ENCODE data around the gene SORCS2. TPM values are rescaled to one million over a fixed set of nuclear protein-coding genes. Genes with fewer than 3 reads are reported as not detected.

Gene SORCS2
- total and polyA plus RNA-seq, 9 donors: 7.4 to 24.9 (median 13.0) TPM

GRCh38 chr4:7388627-7389026 is 196.3 kb downstream of the SORCS2 start:
- 40% methylated on average over 2 of the region's 13 CpGs for WGBS (ENCODE audit: insufficient coverage)
- Histone ChIP-seq H3K27ac (ENCODE audit: low read length) (no peak overlapping the region), H3K9me3 (replicated peaks; ENCODE audit: control insufficient read depth, low read depth, low read length) (no peaks in the 10 kb centered on the region), H3K36me3 (ENCODE audit: control insufficient read depth, insufficient read depth, low read length) (no peaks in the 10 kb centered on the region), H3K4me1 (ENCODE audit: control insufficient read depth, insufficient read depth, low read length) (peaks cover 11% of the 10 kb centered on the region), H3K27me3 (ENCODE audit: control insufficient read depth, insufficient read depth, low read length) (peaks cover 46% of the 10 kb centered on the region), H3K4me3 (ENCODE audit: low read length) (no peak overlapping the region)
- DNase-seq: no peak

DNA sequence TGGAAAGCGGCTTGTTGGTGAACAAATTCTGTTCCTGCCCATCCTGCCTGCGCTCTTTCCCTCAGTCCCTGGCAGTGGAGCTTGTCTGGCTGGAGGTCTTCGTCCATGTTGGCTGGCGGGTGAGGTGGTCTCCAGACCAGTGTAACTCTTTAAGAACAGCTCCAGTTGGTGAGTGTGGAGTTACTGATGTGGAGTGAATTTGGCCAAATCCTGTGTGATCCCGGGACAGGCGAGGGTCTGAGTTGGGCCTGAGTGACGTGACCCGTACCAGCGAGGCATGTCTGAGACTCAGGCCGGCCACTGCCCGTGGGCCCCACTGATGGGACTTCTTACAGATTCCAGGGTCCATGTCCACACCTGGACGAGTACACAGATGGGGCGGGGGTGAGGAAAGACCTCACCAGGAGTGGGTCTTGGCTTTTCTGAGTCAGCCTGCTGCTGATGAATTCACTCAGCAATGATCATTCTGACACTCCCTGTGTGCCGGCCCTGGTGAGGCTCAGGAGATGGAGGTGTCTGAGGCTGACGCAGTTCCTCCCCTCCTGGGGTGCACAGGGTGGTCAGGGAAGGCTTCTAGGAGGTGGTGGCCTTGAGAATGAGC is 196.9 kb downstream of the SORCS2 start:
- H3K9me3 ChIP-seq (replicated peaks; ENCODE audit: control insufficient read depth, low read depth, low read length): no peaks in the 10 kb centered on the region
- 86% methylated on average over 15 of the region's 15 CpGs for WGBS (ENCODE audit: insufficient coverage)
- H3K27me3 ChIP-seq (ENCODE audit: control insufficient read depth, insufficient read depth, low read length): peaks cover 51% of the 10 kb centered on the region
- DNase-seq: no peak
- no peak overlapping the region for H3K27ac ChIP-seq (ENCODE audit: low read length)
- no peaks in the 10 kb centered on the region for H3K36me3 ChIP-seq (ENCODE audit: control insufficient read depth, insufficient read depth, low read length)
- no peak overlapping the region for H3K4me3 ChIP-seq (ENCODE audit: low read length)
- peaks cover 17% of the 10 kb centered on the region for H3K4me1 ChIP-seq (ENCODE audit: control insufficient read depth, insufficient read depth, low read length)

- peaks cover 54% of the 10 kb centered on the region for H3K27me3 ChIP-seq (ENCODE audit: control insufficient read depth, insufficient read depth, low read length)
- no peaks in the 10 kb centered on the region for H3K9me3 ChIP-seq (replicated peaks; ENCODE audit: control insufficient read depth, low read depth, low read length)
- H3K27ac ChIP-seq (ENCODE audit: low read length): no peak overlapping the region
- 35% methylated on average over 11 of the region's 12 CpGs for WGBS (ENCODE audit: insufficient coverage)
- peaks cover 22% of the 10 kb centered on the region for H3K4me1 ChIP-seq (ENCODE audit: control insufficient read depth, insufficient read depth, low read length)
- H3K36me3 ChIP-seq (ENCODE audit: control insufficient read depth, insufficient read depth, low read length): no peaks in the 10 kb centered on the region
- no peak overlapping the region for H3K4me3 ChIP-seq (ENCODE audit: low read length)
- no peak for DNase-seq
Measured at GRCh38 chr4:7389719-7390118, 197.4 kb downstream of the SORCS2 start.

DNA sequence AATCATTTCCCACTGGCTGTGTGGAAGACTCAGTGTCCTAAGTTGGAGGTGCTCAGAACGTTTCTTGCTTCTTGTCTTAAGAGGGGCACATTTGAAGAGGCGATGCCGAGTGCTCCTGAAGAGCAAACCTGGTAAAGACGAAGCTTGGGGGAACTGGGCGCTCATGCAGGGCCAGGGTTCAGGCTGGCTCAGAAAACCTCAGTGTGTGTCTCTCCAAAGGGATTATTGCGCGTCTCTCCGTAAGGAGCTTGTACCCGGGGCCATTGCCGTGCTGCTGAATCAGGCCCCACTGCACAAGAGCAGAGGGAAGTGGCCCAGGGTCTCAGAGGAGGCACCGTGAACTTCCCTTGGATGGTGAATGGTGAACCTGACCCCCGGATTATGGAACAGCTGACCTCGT is 198.0 kb downstream of the SORCS2 start:
- Histone ChIP-seq H3K4me3 (ENCODE audit: low read length) (no peak overlapping the region), H3K9me3 (replicated peaks; ENCODE audit: control insufficient read depth, low read depth, low read length) (no peaks in the 10 kb centered on the region), H3K4me1 (ENCODE audit: control insufficient read depth, insufficient read depth, low read length) (peaks cover 28% of the 10 kb centered on the region), H3K27ac (ENCODE audit: low read length) (no peak overlapping the region), H3K27me3 (ENCODE audit: control insufficient read depth, insufficient read depth, low read length) (peaks cover 59% of the 10 kb centered on the region), H3K36me3 (ENCODE audit: control insufficient read depth, insufficient read depth, low read length) (no peaks in the 10 kb centered on the region)
- no peak for DNase-seq
- WGBS (ENCODE audit: insufficient coverage): 90% methylated on average over 13 of the region's 13 CpGs

- WGBS (ENCODE audit: insufficient coverage): 75% methylated on average over 14 of the region's 18 CpGs
- no peak for DNase-seq
- H3K9me3 ChIP-seq (replicated peaks; ENCODE audit: control insufficient read depth, low read depth, low read length): no peaks in the 10 kb centered on the region
- no peak overlapping the region for H3K4me3 ChIP-seq (ENCODE audit: low read length)
- no peak overlapping the region for H3K27ac ChIP-seq (ENCODE audit: low read length)
- peaks cover 35% of the 10 kb centered on the region for H3K4me1 ChIP-seq (ENCODE audit: control insufficient read depth, insufficient read depth, low read length)
- no peaks in the 10 kb centered on the region for H3K36me3 ChIP-seq (ENCODE audit: control insufficient read depth, insufficient read depth, low read length)
- peaks cover 61% of the 10 kb centered on the region for H3K27me3 ChIP-seq (ENCODE audit: control insufficient read depth, insufficient read depth, low read length)
Measured at GRCh38 chr4:7390906-7391636, 198.7 kb downstream of the SORCS2 start.

DNA sequence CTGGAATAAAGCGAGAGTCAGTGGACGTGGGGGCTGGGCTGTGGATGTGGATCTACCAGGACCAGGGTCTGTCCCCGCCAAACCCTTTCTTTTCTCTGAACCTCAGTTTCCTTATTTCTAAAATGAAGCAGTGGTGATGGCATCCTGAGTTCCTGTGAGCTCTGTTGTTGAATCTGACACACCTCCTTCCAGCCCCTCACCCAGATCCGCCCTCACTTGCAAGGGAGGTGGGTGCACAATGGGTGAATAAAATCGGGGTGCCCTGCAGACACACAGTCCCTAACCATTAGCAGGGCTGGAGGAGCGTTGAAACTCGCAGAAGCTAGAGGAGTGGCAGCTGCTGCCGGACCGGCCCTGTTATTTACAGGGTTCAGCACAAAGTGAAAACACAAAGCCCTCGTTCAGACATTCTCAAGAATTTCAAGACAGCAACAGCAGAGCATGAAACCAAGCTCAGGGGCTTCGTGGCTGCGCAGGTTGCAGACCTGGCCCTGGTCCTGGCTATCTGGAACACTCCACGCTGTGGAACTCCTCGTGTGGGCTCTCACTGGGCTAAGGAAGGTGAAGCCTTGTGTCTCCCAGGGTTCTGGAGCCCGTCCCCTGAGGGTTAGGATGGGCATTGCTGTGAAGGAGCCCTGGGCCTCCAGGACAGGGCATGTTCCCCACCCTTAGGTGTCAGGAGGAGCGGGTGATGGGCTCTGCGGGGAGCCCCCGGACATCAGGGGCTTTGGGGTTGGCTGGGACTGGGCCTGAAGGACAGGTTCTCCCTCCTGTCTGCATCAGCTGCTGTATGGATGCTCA is 199.5 kb downstream of the SORCS2 start:
- WGBS (ENCODE audit: insufficient coverage): 74% methylated on average over 9 of the region's 18 CpGs
- Histone ChIP-seq H3K4me1 (ENCODE audit: control insufficient read depth, insufficient read depth, low read length) (peaks cover 40% of the 10 kb centered on the region), H3K4me3 (ENCODE audit: low read length) (no peak overlapping the region), H3K36me3 (ENCODE audit: control insufficient read depth, insufficient read depth, low read length) (no peaks in the 10 kb centered on the region), H3K27me3 (ENCODE audit: control insufficient read depth, insufficient read depth, low read length) (peaks cover 66% of the 10 kb centered on the region), H3K27ac (ENCODE audit: low read length) (no peak overlapping the region), H3K9me3 (replicated peaks; ENCODE audit: control insufficient read depth, low read depth, low read length) (no peaks in the 10 kb centered on the region)
- DNase-seq: no peak

DNA sequence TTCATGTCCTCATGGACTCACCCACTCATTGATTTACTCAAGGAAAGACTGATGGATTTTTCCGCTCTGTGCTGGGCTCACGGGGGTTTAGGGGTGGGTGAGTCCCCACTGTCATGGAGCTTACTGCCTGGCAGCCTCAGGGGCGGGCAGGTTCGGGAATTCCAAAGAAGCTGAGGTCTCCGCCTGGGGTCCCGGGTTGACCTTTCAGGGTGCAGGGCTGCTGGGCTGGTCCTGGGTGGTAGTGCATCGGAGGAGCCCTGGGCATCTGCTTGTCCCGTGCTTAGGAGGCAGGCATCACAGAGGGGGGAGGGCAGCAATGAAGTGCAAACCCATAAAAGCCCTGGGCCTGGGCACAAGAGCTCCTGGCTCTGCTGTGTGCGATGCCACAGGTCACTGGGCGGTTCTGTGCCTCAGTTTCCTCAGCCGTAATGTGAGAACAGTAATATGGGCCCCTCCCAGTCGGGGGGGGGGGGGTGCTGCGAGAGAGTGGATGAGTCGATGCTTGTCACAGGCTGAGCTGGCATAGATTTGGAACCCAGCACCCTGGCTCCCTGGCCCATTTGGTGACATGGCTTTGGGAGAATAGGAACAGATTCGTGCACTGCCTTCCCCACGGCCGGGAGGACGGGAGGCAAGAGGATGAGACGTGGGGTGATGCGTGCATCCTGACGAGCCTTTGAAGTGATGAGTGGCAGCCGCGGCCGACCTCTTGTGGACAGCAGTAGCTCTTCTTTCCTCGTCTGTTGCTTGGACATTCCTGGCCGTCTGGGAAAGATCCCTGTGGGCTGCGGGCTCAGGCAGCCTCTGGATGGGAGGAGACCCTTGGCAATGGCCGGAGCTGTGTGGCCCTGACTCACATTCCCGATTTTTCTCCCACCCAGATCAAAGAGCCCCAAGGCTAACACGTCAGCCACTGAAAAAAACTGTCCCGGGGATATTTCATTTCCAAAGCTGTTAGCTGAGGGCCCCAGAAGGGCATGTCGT is 200.4 kb downstream of the SORCS2 start:
- peak; percentile 83 for DNase-seq
- peaks cover 47% of the 10 kb centered on the region for H3K4me1 ChIP-seq (ENCODE audit: control insufficient read depth, insufficient read depth, low read length)
- peaks cover 66% of the 10 kb centered on the region for H3K27me3 ChIP-seq (ENCODE audit: control insufficient read depth, insufficient read depth, low read length)
- H3K36me3 ChIP-seq (ENCODE audit: control insufficient read depth, insufficient read depth, low read length): no peaks in the 10 kb centered on the region
- no peak overlapping the region for H3K27ac ChIP-seq (ENCODE audit: low read length)
- no peak overlapping the region for H3K4me3 ChIP-seq (ENCODE audit: low read length)
- H3K9me3 ChIP-seq (replicated peaks; ENCODE audit: control insufficient read depth, low read depth, low read length): no peaks in the 10 kb centered on the region
- 41% methylated on average over 26 of the region's 32 CpGs for WGBS (ENCODE audit: insufficient coverage)

GRCh38 chr4:7393601-7394575 is 201.6 kb downstream of the SORCS2 start:
- Histone ChIP-seq H3K27ac (ENCODE audit: low read length) (no peak overlapping the region), H3K9me3 (replicated peaks; ENCODE audit: control insufficient read depth, low read depth, low read length) (no peaks in the 10 kb centered on the region), H3K4me3 (ENCODE audit: low read length) (no peak overlapping the region), H3K36me3 (ENCODE audit: control insufficient read depth, insufficient read depth, low read length) (no peaks in the 10 kb centered on the region), H3K4me1 (ENCODE audit: control insufficient read depth, insufficient read depth, low read length) (peaks cover 52% of the 10 kb centered on the region), H3K27me3 (ENCODE audit: control insufficient read depth, insufficient read depth, low read length) (peaks cover 62% of the 10 kb centered on the region)
- DNase-seq: no peak
- 69% methylated on average over 27 of the region's 29 CpGs for WGBS (ENCODE audit: insufficient coverage)
